Skin of body (tissue), 2 donors: ENCODE data around the gene PARVG. TPM values are rescaled to one million over a fixed set of nuclear protein-coding genes. Genes with fewer than 3 reads are reported as not detected.
A peak's percentile ranks its signal among the peaks of the same experiment; 100 is the strongest.

Source experiments
- DNase-seq: peaks from one replicate; lab custom pipeline; 2025; lab: John Stamatoyannopoulos, UW
- total RNA-seq: library from RNA; depleted of rRNA; stranded (reverse); fragments of >200 nt; gene quantifications from one replicate; pipeline ENCODE4 v1.2.3, GENCODE V29; 2014

Gene PARVG, protein sequence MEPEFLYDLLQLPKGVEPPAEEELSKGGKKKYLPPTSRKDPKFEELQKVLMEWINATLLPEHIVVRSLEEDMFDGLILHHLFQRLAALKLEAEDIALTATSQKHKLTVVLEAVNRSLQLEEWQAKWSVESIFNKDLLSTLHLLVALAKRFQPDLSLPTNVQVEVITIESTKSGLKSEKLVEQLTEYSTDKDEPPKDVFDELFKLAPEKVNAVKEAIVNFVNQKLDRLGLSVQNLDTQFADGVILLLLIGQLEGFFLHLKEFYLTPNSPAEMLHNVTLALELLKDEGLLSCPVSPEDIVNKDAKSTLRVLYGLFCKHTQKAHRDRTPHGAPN
- 5.7 TPM for total RNA-seq

DNA sequence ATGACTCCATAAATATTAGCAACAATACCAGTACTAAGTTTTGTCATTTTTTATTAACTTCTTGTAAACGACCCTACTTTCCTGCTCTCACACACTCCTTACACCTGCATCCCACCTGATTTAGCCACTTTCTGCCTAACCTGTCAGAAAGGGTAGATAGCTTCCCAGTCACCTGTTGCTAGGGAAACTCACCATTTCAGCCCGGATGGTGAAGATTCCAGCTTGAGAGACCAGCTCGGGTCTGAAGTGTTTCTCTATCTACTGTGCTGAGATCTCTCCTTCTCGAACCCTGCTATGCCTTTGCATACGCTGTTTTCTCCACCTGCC is at the start of gene PARVG:
TSS of gene PARVG (plus strand) at position 220 of the 327 bp plus-strand sequence. CDS start 2,405 bp downstream, outside the sequence.
- DNase-seq, result no peak

DNA sequence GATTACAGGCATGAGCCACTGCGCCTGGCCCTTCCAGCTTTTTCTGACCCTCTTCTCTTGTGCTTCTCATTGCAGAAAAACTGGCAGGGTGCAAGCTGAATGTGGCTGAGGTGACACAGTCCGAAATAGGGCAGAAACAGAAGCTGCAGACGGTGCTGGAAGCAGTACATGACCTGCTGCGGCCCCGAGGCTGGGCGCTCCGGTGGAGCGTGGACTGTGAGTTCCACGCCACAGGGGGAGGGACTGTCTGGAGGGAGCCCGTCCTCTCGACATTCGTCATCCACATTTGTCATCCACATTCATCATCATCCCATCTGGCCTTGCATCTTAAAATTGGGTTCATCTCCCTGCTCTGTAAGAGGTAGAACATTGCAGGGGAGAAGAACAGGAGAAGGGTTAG is 49.3 kb upstream of the PARVG start:
- no peak for DNase-seq

DNA sequence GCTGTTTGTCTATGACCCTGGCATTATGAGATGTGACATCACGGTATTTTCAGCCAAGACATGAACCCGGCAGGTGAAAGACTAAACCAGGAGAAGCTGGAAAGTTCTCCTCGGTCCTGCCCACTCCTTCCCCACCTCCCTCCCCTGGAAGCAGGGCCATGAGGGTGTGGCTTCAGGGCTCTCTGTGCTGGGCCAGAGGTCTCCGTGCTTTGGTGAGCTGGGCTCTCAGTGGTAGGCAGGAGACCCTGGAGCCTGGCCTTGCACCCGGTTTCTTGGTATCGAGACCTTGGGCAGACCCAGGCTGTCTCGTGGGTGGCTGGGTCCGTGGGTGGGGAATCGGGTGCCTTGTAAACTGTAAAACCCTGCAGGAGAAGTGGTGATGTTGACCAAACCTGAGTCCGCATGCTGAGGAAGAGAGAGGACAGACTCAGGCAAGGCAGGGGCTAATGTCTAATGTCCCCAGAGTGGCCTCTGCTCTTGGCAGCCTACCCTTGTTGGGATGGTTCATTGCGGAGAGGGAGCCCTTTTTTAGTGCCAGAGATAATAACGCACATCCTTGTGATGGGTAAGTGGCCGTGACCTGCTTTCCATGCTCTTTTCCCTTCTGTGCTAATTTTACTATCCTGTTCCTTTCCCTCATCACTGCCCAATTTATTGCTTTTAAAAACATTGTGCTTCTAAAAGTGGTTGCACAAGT is 48.6 kb upstream of the PARVG start:
- no peak for DNase-seq

DNA sequence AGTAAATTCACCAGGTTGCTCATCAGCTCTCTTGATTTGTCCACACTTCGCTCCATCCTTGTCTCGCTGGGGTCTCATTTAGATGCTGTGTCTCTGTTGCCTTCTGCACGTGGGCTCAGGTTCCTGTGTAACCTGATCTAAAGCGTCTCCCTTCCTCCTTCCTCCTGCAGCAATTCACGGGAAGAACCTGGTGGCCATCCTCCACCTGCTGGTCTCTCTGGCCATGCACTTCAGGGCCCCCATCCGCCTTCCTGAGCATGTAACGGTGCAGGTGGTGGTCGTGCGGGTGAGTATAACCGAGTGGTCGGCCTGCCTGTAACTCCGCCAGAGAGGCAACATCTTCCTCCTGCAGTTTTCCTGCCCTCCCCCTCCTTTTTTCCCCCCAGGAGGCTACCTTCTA is 48.0 kb upstream of the PARVG start:
- DNase-seq, result no peak

DNA sequence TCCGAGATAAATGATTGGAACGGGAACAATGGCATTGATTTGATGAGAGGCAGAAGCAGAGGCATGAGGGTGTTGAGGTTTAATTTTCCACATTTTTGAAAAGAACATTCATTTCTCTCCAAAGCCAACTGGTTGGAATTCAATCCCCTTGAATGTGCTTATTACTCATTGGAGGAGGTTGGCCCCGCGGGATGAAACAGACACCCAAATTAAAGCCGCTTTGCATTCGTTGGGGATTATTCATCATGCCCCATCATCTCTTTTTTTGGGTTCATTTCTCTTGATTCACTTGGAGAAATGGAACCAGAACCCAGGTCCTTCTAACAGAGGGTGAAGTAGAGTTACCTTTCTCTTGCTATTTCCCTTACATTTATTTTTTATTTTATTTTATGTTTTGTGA is 47.6 kb upstream of the PARVG start:
- no peak for DNase-seq

DNA sequence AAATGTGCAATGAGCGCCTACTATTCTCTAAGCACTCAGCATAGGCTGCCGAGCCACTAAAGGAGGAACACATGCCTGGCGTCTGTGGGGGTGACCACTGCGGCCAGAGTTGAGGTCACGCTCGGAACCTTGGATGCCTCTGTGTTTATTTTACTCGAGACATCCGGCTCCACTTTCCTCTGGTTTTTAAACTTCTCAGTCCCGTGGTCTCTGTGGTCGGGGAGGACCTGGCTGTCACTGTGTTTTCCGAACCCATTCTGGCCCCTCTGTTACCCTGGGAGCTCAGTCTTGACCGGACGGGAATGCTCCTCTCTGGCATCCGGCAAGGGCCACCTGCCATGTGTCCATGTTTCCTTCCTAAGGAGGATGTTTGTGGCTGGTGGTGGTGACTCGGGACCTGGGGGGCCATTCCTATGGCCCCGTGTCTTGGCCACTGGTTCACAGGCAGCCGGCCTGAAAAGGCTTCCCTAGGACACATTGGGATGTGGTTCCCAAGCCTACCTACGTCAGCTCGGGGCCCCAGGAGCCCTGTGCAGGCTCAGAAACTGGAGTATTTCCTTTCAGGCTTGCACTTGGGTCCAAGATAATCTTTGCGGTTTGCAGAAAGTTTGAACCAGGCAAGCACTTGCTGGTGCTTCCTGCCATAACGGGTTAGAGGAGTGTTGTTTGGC is 46.7 kb upstream of the PARVG start:
- DNase-seq, result no peak

DNA sequence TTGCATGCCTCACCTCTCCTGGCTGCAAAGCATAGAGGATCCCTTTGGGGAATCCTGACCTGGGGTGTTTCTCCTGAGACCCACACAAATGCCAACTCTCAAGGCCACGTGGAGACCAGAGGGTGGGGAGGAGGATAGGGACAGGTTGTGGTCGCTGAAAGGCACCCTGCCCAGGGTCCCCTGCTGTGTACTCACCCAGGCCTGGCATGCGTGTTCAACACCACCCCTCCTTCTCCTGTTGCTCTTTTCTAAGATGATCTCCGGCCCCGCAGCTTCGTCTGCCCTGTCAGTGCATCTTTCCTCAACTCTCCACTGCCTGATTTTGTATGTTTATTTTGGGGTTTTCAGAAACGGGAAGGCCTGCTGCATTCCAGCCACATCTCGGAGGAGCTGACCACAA is 44.6 kb upstream of the PARVG start:
- DNase-seq, result no peak

DNA sequence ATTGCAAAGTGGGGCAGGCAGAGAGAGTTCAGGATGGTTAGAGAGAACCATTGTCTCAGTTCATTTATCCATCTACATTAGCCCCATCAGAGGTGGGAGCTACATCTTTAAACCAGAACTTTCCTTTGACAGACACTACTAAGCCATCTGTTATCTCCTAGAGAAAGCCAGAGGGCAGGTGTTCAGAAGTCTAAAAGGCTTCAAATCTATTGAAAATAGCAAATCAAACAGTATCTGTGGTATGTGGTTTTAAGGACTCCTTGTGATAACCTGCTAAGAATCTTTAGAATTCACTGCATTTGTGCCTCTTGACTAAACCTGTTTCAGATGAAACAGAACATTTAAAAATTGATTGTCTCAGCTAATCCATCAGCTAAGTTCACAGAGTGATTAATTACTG is 43.9 kb upstream of the PARVG start:
- DNase-seq, result no peak

DNA sequence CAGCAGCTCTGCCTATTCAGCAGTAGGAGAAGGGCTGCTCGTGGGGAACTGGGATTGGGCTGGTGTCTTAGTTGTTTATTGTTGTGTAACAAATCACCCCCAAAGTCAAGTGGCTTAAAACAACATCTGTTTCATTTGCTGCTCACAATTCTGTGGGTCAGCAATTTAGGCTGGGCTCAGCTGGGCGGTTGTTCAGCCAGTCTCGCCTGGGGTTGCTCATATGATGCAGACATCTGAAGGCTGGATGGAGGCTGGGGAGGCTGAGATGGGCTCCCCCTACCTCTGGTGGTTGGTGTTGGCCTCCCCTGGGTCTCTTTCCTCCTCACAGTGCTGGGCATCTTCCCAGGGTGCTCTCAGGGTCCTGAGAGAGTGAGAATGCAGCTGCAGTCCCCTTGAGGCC is 43.3 kb upstream of the PARVG start:
- no peak for DNase-seq

DNA sequence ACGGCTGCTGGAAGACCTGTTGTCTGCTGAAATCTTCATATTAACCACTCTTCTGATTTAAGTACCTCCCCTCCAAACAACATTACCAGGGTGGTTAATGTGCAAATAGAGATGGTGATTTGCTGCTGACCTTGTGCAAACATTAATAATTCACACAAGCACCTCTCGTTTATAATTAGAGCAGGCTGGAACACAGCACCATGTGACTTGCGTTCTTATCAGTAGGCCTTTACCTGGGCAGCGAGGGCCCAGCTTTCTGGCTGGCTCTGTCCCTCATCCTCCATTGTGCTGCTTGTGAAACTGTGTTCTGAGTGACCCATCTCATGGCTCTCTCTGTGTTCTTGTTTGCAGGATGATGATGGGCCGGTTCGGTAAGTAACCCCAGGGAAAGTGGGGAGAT is 41.0 kb upstream of the PARVG start:
- DNase-seq, result no peak

DNA sequence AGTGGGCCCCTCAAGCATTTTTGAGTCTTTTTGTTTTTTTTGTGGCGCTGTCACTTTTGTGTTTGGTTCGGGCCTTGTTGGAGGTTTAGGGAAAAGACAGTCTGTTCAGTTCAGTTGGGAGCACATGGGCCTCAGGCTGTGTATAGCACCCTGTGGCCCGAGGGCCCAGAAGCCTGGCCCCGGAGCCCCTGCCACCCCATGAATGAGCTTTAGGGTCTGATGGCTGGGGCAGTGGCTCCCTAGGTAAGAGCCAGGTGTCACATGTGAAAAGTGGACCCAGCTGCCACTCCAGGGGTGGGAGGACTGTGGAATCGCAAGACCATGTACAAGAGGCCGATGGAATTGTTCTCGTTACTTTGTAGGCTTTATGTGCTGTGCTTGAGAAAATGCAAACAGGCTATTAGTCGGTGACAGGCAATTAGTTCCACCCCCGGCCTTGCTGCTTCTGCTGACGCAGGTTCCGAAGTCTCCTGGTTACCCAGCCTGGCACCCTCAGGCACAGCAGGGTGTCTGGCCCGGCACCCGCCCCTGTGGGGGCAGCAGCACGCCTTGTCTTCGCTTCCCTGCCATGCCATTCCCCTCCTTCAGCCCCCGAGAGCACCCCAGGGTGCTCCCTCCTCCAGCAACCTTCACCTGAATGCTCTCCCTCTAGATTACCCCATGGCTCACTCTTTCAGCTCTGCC is 38.2 kb upstream of the PARVG start:
- no peak for DNase-seq

DNA sequence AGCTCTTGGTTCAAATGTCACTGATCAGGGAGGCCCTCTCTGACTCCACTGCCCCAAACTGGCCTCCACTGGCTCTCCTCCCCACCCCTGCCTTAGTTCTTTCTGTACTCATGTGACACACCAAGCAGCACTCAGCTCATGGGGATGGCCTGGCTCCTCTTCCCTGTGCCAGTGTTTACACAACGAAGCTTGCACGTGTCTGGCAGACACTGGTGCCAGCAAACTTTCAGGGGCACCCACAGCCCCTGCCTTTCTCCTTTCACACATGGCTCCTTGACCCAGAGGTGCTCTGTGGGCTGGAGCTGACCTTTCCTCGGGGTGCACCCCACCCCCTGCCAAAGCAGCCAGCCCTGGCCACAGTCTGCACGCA is 37.6 kb upstream of the PARVG start:
- DNase-seq, result no peak

DNA sequence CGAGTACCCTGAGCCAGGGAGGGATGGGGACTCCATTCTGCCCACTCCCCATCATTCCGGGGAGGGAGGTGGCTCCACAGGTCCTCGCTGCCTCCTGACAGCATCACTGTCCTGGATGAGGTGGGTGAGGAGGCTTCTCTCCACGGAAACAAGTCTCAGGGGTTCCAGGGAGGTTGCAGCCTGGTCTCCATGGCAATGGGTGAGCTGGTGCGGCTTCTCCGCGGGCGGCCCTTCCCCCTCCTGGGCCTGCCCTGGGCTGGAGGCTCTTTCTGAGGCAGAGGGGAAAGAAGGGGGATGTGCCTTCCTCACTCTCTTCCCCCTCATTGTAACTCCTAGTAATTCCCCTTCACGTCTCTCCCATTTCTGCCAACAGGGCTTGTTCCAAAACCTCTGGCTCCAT is 37.1 kb upstream of the PARVG start:
- no peak for DNase-seq

DNA sequence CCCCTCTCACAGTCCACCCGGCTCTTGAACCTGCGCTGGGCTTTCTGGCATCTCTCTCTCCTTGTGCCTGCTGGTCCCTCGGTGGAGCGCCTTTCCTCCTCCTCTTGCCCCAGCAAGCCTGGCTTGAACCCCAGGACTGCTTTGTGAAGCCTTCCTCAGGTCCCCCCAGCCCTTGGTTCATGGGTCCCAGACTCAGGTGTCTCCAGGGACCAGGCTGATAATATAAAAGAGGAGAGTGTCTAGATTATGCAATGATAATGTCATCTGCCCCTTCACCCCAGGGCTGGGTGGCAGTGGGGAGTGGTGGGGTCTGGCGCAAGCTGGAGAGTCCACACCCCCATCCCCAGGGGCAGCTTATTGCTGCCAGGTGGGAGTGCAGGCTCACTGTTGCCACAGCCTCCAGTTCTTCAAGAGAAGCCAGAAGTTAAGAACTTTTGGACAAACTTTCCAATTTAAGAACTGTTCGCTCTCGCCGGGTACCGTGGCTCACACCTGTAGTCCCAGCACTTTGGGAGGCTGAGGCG is 36.6 kb upstream of the PARVG start:
- no peak for DNase-seq

DNA sequence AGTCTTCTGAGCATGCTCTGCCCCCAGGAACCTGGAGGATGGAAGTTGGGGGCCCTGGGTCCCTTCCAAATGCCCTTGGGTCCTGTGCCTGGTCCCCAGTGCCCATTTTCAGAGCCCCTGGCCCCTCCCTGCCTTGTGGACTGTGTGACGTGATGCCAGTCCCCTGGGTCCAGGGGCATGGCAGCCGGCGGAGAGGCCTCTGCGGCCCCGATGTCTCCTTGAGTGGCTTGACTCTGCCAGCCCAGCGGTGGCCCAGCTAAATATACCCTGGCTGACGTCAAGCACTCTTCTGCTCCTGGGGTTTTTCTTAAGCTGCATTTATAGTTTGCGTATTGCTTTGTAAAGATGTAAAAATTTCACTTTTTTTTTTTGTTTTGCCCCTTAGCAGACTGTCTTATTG is 35.2 kb upstream of the PARVG start:
- DNase-seq, result no peak

DNA sequence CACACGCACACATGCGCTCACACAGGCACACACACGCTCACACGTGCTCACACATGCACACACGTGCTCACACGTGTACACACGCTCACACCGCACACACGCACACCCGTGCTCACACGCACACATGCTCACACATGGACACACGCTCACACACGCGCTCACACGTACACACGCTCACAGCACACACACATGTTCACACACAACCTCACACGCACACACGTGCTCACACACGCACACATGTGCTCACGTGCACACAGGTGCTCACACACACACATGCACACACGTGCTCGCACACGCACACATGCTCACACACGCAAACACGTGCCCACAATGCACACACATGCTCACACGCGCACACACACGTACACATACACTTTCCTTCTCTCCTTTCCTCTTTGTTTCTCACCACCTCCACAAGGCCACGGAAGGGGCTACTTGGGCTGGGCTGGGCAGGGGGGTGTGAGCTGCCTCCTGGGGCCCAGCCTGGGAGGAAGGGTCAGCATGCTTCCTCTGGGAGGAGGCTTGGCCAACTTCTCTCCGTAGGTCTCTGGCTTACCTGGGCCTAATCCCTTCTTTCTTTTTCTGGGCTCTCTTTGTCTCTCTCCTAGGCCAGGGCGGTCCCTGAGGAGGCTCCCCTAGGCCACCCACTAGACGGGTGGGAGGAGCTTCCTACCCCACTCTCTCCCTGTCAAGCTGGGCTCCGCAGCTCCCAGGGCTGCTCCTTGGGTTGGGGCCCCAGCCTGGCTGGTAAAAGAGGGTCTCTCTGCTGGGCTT is 34.5 kb upstream of the PARVG start:
- no peak for DNase-seq

DNA sequence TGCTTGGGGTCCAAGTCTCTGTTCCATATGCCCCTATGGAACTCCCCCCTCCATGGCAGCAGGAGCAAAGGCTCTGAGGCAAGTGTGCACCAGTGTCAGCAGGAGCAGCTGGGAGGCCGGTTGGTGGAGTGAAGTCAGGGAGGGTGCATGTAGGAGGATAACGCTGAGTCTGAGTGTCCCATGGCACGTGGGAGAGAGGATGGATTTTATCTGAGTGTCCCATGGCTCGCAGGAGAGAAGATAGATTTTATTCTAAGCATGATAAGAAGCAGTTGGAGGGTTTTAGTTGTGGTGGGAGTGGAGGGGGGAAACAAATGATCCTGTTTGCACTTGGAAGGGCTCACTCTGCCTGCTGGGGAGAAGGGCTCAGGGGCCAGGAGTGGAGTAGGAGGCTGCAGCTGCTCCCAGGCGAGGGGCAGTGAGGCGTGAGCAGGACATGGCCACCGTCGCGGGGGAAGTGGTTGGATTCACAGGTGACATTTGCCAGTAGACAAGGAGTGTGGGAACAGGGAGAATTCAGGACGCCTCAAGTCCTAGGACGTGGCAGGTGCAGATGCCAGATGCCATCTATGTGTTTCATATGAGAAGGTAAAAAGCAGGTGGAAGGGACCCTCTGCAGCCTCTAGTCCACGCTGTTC is 33.6 kb upstream of the PARVG start:
- DNase-seq, result no peak

DNA sequence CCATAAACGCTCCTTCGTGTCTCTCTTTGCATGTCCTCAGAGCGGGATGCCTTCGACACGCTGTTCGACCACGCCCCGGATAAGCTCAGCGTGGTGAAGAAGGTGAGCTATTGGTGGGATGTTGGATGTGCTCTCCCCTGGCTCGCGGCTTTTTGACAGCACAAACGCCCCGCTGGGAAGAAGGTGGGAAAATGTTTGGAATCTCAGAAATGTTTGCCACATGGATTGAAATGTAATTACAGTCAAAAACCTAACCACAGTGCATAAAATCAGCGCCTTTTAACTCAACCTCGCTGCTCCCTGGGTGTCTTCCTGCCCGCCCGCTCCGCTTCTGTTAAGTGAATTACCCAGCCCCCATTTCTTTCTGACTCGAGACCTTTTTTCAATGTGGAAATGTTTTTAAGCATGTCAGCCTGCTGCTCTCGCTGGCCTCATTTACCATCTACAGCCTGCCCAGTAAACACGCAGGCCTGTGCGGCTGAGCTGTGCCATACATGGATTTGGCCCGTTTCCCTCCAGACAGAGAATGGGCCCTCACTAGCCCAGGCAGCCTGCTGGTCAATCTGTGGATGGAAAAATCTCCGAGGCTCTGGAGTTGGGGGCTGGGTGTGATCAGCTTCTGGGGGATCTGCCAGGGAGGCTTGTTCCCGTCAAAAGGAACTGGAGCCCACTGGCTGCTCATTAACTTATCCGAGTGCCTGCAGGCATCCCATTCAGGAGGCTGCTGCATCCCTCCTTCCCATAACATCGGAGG is 32.7 kb upstream of the PARVG start:
- DNase-seq, result no peak

DNA sequence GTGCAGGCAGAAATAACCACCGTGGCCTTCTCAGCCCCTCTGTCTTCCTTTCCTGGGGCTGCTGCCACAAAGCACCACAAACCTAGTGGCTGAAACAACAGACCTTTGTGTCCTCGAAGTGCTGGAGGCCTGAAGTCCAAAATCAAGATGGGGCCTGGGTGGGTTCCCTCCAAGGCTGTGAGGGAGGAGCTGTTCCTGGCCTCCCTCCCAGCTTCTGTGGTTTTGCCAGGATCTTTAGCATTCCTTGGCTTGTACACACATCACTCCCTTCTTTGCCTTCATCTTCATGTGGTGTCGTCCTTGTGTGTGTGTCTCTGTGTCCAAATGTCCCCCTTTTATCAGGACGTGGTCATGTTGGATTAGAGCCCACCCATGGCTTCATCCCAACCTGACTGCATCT is 29.0 kb upstream of the PARVG start:
- peak; percentile 29 for DNase-seq

DNA sequence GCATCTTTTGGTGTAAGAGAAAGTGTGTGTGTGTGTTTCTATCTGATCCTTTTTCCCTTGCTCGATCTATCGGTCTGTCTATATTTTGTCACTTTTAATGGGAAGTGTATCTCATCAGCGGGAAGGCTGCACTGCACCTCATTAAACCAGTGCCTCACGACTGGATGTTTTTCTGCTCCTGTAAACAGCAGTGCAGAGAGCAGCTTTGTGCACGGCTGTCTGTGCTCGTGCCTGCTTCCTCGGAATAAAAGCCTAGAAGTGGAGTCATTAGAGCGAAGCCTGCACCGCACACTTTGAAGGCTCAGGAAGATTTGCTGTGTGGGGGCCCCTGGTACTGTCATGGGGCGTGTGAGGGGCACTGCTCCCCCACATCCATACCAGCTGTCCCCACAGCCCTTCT is 27.0 kb upstream of the PARVG start:
- DNase-seq, result no peak
